H9 (cell line): Measurements from ENCODE around the gene TSPAN9. TPM values are rescaled to one million over a fixed set of nuclear protein-coding genes. Genes with fewer than 3 reads are reported as not detected.
A peak's percentile ranks its signal among the peaks of the same experiment; 100 is the strongest.

ENCODE experiments used
- DNase-seq: peaks from one replicate; pipeline ENCODE4 v3.0.0-alpha.2; 2017
- H2AFZ ChIP-seq: one replicate; pipeline ENCODE4 v1.6.1; 2013; ENCODE audit warnings: mild to moderate bottlenecking, low read length, control low read depth, moderate library complexity
- H2AK5ac ChIP-seq: 2 replicates; pipeline ENCODE4 v1.6.1; 2013; ENCODE audit warnings: low read length, control low read depth, mixed read lengths; ENCODE audit not compliant: insufficient read length
- H2BK120ac ChIP-seq: one replicate; pipeline ENCODE4 v1.6.1; 2013; ENCODE audit warnings: low read depth, mild to moderate bottlenecking, low read length, control low read depth, inconsistent platforms; ENCODE audit not compliant: poor library complexity, severe bottlenecking
- H2BK12ac ChIP-seq: 2 replicates; pipeline ENCODE4 v1.6.1; 2013; ENCODE audit warnings: low read length, control low read depth, mixed read lengths, low read depth; ENCODE audit not compliant: insufficient read length
- H2BK15ac ChIP-seq: 2 replicates; pipeline ENCODE4 v1.6.1; 2013; ENCODE audit warnings: low read depth, low read length, control low read depth
- H2BK20ac ChIP-seq: one replicate; pipeline ENCODE4 v1.6.1; 2013; ENCODE audit warnings: low read depth, mild to moderate bottlenecking, low read length, control low read depth, inconsistent platforms; ENCODE audit not compliant: poor library complexity, severe bottlenecking
- H2BK5ac ChIP-seq: 2 replicates; pipeline ENCODE4 v1.6.1; 2013; ENCODE audit warnings: low read length, control low read depth, mixed read lengths; ENCODE audit not compliant: insufficient read length
- H3K14ac ChIP-seq: 2 replicates; pipeline ENCODE4 v1.6.1; 2013; ENCODE audit warnings: low read length, control low read depth; ENCODE audit not compliant: insufficient read depth
- H3K18ac ChIP-seq: 2 replicates; pipeline ENCODE4 v1.6.1; 2013; ENCODE audit warnings: low read depth, mild to moderate bottlenecking, mixed read lengths, low read length, control low read depth; ENCODE audit not compliant: insufficient read length
- H3K23ac ChIP-seq: 2 replicates; pipeline ENCODE4 v1.6.1; 2013; ENCODE audit warnings: low read length, control low read depth, mixed read lengths, low read depth; ENCODE audit not compliant: insufficient read length
- H3K23me2 ChIP-seq: 2 replicates; pipeline ENCODE4 v1.6.1; 2013; ENCODE audit warnings: low read depth, mild to moderate bottlenecking, mixed read lengths, low read length, control low read depth; ENCODE audit not compliant: insufficient read length, poor library complexity, severe bottlenecking
- H3K27ac ChIP-seq: 2 replicates; pipeline ENCODE4 v1.5.1; 2013; ENCODE audit warnings: low read length, control low read depth, mixed read lengths, low read depth; ENCODE audit not compliant: insufficient read length
- H3K27me3 ChIP-seq: 2 replicates; pipeline ENCODE4 v1.6.1; 2013; ENCODE audit warnings: low read length, control low read depth, inconsistent platforms; ENCODE audit not compliant: insufficient read depth
- H3K4ac ChIP-seq: 2 replicates; pipeline ENCODE4 v1.6.1; 2013; ENCODE audit warnings: low read depth, mild to moderate bottlenecking, control low read depth, inconsistent platforms, low read length, moderate library complexity
- H3K4me1 ChIP-seq: 2 replicates; pipeline ENCODE4 v1.6.1; 2013; ENCODE audit warnings: low read length, control low read depth, inconsistent platforms; ENCODE audit not compliant: insufficient read depth
- H3K4me2 ChIP-seq: 2 replicates; pipeline ENCODE4 v1.6.1; 2013; ENCODE audit warnings: low read length, control low read depth, mixed read lengths; ENCODE audit not compliant: insufficient read length, insufficient read depth
- H3K56ac ChIP-seq: 2 replicates; pipeline ENCODE4 v1.6.1; 2013; ENCODE audit warnings: low read depth, mild to moderate bottlenecking, mixed read lengths, low read length, control low read depth; ENCODE audit not compliant: insufficient read length
- H3K79me1 ChIP-seq: 2 replicates; pipeline ENCODE4 v1.6.1; 2013; ENCODE audit warnings: low read depth, mild to moderate bottlenecking, moderate library complexity, low read length, control low read depth, inconsistent platforms; ENCODE audit not compliant: insufficient read depth, poor library complexity, severe bottlenecking
- H3K79me2 ChIP-seq: 2 replicates; pipeline ENCODE4 v1.6.1; 2013; ENCODE audit warnings: low read length, control low read depth, inconsistent platforms; ENCODE audit not compliant: insufficient read depth
- H3K9ac ChIP-seq: 2 replicates; pipeline ENCODE4 v1.6.1; 2013; ENCODE audit warnings: low read length, control low read depth, mixed read lengths; ENCODE audit not compliant: insufficient read length; ENCODE audit errors: extremely low read depth
- H3K9me3 ChIP-seq: one replicate; pipeline ENCODE4 v1.6.1; 2013; ENCODE audit warnings: low read depth, low read length, inconsistent platforms; ENCODE audit not compliant: control insufficient read depth
- H3T11ph ChIP-seq: one replicate; pipeline ENCODE4 v1.6.1; 2013; ENCODE audit warnings: mild to moderate bottlenecking, low read length, control low read depth, inconsistent platforms
- H4K20me1 ChIP-seq: one replicate; pipeline ENCODE4 v1.6.1; 2013; ENCODE audit not compliant: control insufficient read depth, insufficient read length, insufficient read depth
- H4K5ac ChIP-seq: 2 replicates; pipeline ENCODE4 v1.6.1; 2013; ENCODE audit warnings: low read depth, mild to moderate bottlenecking, mixed read lengths, low read length, control low read depth; ENCODE audit not compliant: insufficient read length
- H4K8ac ChIP-seq: replicated peaks from 2 replicates; pipeline ENCODE4 v1.6.1; 2013; ENCODE audit warnings: low read length, control low read depth, mixed read lengths, low read depth; ENCODE audit not compliant: insufficient read length
- H4K91ac ChIP-seq: 2 replicates; pipeline ENCODE4 v1.6.1; 2013; ENCODE audit warnings: low read depth, mild to moderate bottlenecking, moderate library complexity, mixed read lengths, low read length, control low read depth; ENCODE audit not compliant: insufficient read length
- H3K27ac Mint-ChIP-seq, 3 experiments: 2 replicates in 2 of 3; 3 replicates in 1 of 3; pipeline ENCODE4 v1.8.0; 2020 to 2021; ENCODE audit warnings: mixed read lengths in 3 of 3, mild to moderate bottlenecking in 1 of 3, moderate library complexity in 1 of 3
- H3K27me3 Mint-ChIP-seq: 2 replicates; pipeline ENCODE4 v1.8.0; 2021; ENCODE audit warnings: low read depth, mild to moderate bottlenecking, moderate library complexity, mixed read lengths
- H3K36me3 Mint-ChIP-seq, 3 experiments: 2 replicates in 2 of 3; 3 replicates in 1 of 3; pipeline ENCODE4 v1.8.0; 2020 to 2021; ENCODE audit warnings: low read depth in 3 of 3, mixed read lengths in 3 of 3; ENCODE audit not compliant: insufficient read depth in 1 of 3
- H3K4me1 Mint-ChIP-seq, 2 experiments: 2 replicates each; pipeline ENCODE4 v1.8.0; 2020; ENCODE audit warnings: mixed read lengths in 2 of 2
- H3K4me3 Mint-ChIP-seq, 2 experiments: 2 replicates in 1 of 2; 3 replicates in 1 of 2; pipeline ENCODE4 v1.8.0; 2020 to 2021; ENCODE audit warnings: mild to moderate bottlenecking in 2 of 2, mixed read lengths in 2 of 2, moderate library complexity in 1 of 2
- H3K9me3 Mint-ChIP-seq, 2 experiments: 2 replicates in 1 of 2; 3 replicates in 1 of 2; pipeline ENCODE4 v1.8.0; 2020; ENCODE audit warnings: mild to moderate bottlenecking in 2 of 2, mixed read lengths in 2 of 2, moderate library complexity in 1 of 2
- CTCF ChIP-seq: fragments of 200-600 bp; sonication (generic); conservative IDR thresholded peaks from 3 replicates; pipeline ENCODE4 v1.8.0; 2021; ENCODE audit warnings: antibody characterized with exemption, mild to moderate bottlenecking
- WGBS: extraction: QIAGEN DNeasy Blood & Tissue Kit; methylation state at CpG from one replicate; pipeline ENCODE4 v1.1.7; 2013; ENCODE audit warnings: missing lambda C conversion rate, low lambda C conversion rate, mixed read lengths; ENCODE audit not compliant: insufficient read length; ENCODE audit errors: extremely low coverage; 5-methylcytosine and 5-hydroxymethylcytosine counted together
- total RNA-seq: library from RNA; stranded (reverse); gene quantifications from 2 replicates; pipeline ENCODE4 v1.2.1, GENCODE V29; 2021

Gene TSPAN9
- total RNA-seq, 1 experiment from 2014 or later, result 19.0 TPM

DNA sequence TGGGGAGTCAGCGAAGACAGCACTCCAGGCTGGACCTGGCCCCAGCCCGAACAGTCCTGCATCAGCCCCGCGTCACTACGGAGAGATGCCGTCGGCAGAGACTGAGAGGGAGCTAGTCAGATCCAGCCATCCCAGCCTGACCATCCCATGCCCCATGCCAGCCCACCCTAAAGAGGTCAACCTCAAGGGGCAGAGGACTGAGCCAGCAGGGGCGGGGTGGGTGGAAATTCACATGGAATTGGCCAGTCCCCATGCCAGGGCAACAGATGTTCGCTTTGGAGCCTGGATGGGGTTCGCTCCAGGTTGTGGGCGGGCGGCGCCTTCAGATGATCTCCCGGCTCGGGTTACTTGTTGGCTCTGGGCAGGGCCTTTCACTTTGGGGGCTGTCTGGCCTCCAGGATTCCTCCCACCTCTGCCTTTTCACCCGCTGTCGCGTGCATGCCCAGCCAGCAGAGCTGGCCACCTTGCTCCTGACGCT is 154.3 kb downstream of the TSPAN9 start:
- H3K23ac ChIP-seq, result no peak overlapping the region
- no peak overlapping the region for H2BK5ac ChIP-seq
- H3K27me3 Mint-ChIP-seq, result no peaks in the 10 kb centered on the region; the same call in 1 of the 2 replicates
- H3T11ph ChIP-seq, result no peak overlapping the region
- no peaks in the 10 kb centered on the region for H3K79me2 ChIP-seq
- H3K9ac ChIP-seq, result no peak overlapping the region
- peak overlapping the region; percentile 7 for H3K18ac ChIP-seq
- no peak overlapping the region for H2BK12ac ChIP-seq
- no peaks in the 10 kb centered on the region for H3K27me3 ChIP-seq
- no peak overlapping the region for H2AK5ac ChIP-seq
- no peaks in the 10 kb centered on the region for H3K9me3 ChIP-seq
- peaks cover 0 to 12% (median 8%) of the 10 kb centered on the region in 3 experiments; a peak in 6 of 7 replicates for H3K36me3 Mint-ChIP-seq
- no peak overlapping the region for H3K4ac ChIP-seq
- H4K5ac ChIP-seq, result no peak overlapping the region
- no peak overlapping the region for H3K27ac ChIP-seq
- H2BK20ac ChIP-seq, result no peak overlapping the region
- no peak overlapping the region for H2BK120ac ChIP-seq
- DNase-seq, result peak; percentile 78
- peaks cover 0 to 6% of the 10 kb centered on the region in 2 experiments; a peak in 3 of 5 replicates for H3K9me3 Mint-ChIP-seq
- H3K79me1 ChIP-seq, result no peaks in the 10 kb centered on the region
- TF ChIP-seq CTCF, result no peak
- H4K20me1 ChIP-seq, result no peaks in the 10 kb centered on the region
- H3K27ac Mint-ChIP-seq, result peak overlapping the region in 2 of 3 experiments; percentile 14 to 60; a peak in 2 of 7 replicates
- H3K4me2 ChIP-seq, result no peak overlapping the region
- H3K23me2 ChIP-seq, result no peaks in the 10 kb centered on the region
- peaks cover 3% of the 10 kb centered on the region; the same call in 1 of the 2 replicates for H3K4me1 ChIP-seq
- H4K8ac ChIP-seq, result no peak overlapping the region
- H2AFZ ChIP-seq, result no peak overlapping the region
- no CpG with 5 or more reads among the region's 19 CpGs for WGBS
- peaks cover 52 to 59% of the 10 kb centered on the region in 2 experiments for H3K4me1 Mint-ChIP-seq
- no peak overlapping the region for H3K14ac ChIP-seq
- peak overlapping the region in 1 of 2 experiments; percentile 61; a peak in 3 of 5 replicates for H3K4me3 Mint-ChIP-seq
- H4K91ac ChIP-seq, result no peak overlapping the region
- no peak overlapping the region for H3K56ac ChIP-seq
- H2BK15ac ChIP-seq, result no peak overlapping the region
